K562 (cell line): ENCODE results near the gene ETHE1. TPM values are rescaled to one million over a fixed set of nuclear protein-coding genes. Genes with fewer than 3 reads are reported as not detected.
A peak's percentile ranks its signal among the peaks of the same experiment; 100 is the strongest.

Experiments used
- ASH1L ChIP-seq: fragments of 450-650 bp; IDR thresholded peaks from 2 replicates; pipeline ENCODE4 v1.6.1; 2018; ENCODE audit warnings: borderline replicate concordance, mild to moderate bottlenecking, low read depth; ENCODE audit not compliant: partially characterized antibody
- BRD9 ChIP-seq: fragments of 450-650 bp; IDR thresholded peaks from 2 replicates; pipeline ENCODE4 v1.6.1; 2018; ENCODE audit warnings: low read depth; ENCODE audit not compliant: partially characterized antibody
- NRF1 ChIP-seq, 2 experiments: fragments of 450-650 bp; IDR thresholded peaks in 1 of 2; conservative IDR thresholded peaks in 1 of 2; 2 replicates each; pipeline ENCODE4 v1.6.1; 2014; ENCODE audit warnings: mild to moderate bottlenecking in 2 of 2
- SREBF2 ChIP-seq: sonication (generic); formaldehyde crosslinking; IDR thresholded peaks from 2 replicates; pipeline ENCODE4 v1.4.0; 2020; ENCODE audit warnings: mild to moderate bottlenecking, missing genetic modification reagents
- TBP ChIP-seq: optimal IDR thresholded peaks from 2 replicates; pipeline ENCODE3; 2011; ENCODE audit warnings: low read depth, low read length, improper control_type of control experiment
- polyA plus RNA-seq, 8 experiments: library from polyadenylated mRNA; depleted of rRNA in 4 of 8; stranded (reverse) in 5 of 8; unstranded in 3 of 8; fragments of >200 nt; fragmentation: Nextera tagmentation in 2 of 8; fragmentation: Illumina TruSeq in 1 of 8; extraction: Ambion mirVana in 2 of 8; extraction: Trizol in 1 of 8; gene quantifications; 2 replicates each; pipeline versions ENCODE4 v1.2.1 to v1.2.3, GENCODE V29; 2011 to 2014; ENCODE audit warnings: inconsistent platforms in 1 of 8, missing spikeins in 1 of 8
- total RNA-seq, 7 experiments: library from RNA; depleted of rRNA in 6 of 7; stranded (reverse); fragments of >200 nt in 6 of 7; fragmentation: Illumina TruSeq in 2 of 7; extraction: Trizol in 2 of 7; gene quantifications; 2 replicates each; pipeline versions ENCODE4 v1.2.1 to v1.2.3, GENCODE V29; 2011 to 2021; ENCODE audit warnings: low replicate concordance in 1 of 7
- TF ChIP-seq, protein P1 (sequence below): IDR thresholded peaks from 2 replicates; pipeline ENCODE4 v1.6.1; 2012; ENCODE audit warnings: low read depth, low read length, improper control_type of control experiment, borderline replicate concordance
- TF ChIP-seq, protein P2 (sequence below): fragments of 450-650 bp; formaldehyde crosslinking; IDR thresholded peaks from 2 replicates; pipeline ENCODE4 v1.4.0; 2020; ENCODE audit warnings: mild to moderate bottlenecking, moderate library complexity
- TF ChIP-seq, protein P3 (sequence below): fragments of 150-350 bp; IDR thresholded peaks from 2 replicates; pipeline ENCODE4 v1.6.1; 2014; ENCODE audit warnings: low read depth, mild to moderate bottlenecking, low read length, borderline replicate concordance

The ETHE1 gene
- total and polyA plus RNA-seq, 9 of the 15 experiments (the other 6 are each of a cell fraction or from before 2014, with no cell fraction given): 2.9 to 21.0 (median 10.2) TPM

DNA sequence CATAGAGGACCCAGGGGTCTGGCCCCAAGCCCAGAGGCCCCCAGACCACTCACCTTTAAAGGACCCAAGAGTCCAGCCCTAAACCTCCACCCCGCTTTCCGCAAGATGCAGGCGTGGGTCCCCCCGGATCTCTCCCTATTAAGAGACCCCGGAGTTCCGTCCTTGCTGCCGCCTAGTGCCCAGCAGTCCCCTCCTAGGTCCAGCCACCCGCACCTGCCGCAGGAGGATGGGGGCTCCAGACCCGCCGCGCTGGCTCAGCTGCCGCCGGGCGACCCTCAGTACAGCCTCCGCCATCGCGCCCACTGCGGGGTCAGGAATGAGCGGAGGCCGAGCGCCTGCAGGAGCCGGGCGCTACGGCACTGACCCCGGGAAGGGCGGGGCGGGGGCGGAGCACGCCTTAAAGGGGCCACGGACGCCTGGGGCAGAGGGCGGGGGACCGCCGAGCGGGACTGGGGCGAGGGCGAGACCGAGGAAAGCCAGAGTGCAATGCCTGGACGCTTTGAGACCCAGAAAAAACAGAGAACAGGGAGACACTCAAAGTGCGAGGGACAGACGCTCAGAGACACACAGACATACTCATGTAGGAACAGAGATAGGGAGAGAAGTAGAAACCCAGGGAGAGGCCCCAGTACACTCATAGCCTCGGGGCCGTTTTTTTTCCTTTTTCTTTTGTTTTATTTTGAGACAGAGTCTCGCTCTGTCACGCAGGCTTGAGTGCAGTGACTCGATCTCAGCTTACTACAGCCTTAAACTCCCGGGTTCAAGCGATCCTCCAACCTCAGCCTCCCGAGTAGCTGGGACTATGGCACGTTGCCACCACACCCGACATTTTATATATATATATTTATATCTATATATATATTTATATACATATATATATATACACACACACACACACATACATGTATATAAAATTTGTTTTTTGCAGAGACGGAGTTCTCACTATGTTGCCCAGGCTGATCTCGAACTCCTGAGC is at the start of gene ETHE1 (continued):
- TF ChIP-seq, protein P1, sequence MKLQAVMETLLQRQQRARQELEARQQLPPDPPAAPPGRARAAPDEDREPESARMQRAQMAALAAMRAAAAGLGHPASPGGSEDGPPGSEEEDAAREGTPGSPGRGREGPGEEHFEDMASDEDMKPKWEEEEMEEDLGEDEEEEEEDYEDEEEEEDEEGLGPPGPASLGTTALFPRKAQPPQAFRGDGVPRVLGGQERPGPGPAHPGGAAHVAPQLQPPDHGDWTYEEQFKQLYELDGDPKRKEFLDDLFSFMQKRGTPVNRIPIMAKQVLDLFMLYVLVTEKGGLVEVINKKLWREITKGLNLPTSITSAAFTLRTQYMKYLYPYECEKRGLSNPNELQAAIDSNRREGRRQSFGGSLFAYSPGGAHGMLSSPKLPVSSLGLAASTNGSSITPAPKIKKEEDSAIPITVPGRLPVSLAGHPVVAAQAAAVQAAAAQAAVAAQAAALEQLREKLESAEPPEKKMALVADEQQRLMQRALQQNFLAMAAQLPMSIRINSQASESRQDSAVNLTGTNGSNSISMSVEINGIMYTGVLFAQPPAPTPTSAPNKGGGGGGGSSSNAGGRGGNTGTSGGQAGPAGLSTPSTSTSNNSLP: no peak
- TF ChIP-seq SREBF2: no peak
- TF ChIP-seq, protein P2, sequence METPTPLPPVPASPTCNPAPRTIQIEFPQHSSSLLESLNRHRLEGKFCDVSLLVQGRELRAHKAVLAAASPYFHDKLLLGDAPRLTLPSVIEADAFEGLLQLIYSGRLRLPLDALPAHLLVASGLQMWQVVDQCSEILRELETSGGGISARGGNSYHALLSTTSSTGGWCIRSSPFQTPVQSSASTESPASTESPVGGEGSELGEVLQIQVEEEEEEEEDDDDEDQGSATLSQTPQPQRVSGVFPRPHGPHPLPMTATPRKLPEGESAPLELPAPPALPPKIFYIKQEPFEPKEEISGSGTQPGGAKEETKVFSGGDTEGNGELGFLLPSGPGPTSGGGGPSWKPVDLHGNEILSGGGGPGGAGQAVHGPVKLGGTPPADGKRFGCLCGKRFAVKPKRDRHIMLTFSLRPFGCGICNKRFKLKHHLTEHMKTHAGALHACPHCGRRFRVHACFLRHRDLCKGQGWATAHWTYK (CRISPR knock-in tag): 0 out of 2 replicates have a peak, but pooled peaks have one; percentile 58
- TF ChIP-seq BRD9: no peak
- no peak for TF ChIP-seq ASH1L
- TF ChIP-seq, protein P3, sequence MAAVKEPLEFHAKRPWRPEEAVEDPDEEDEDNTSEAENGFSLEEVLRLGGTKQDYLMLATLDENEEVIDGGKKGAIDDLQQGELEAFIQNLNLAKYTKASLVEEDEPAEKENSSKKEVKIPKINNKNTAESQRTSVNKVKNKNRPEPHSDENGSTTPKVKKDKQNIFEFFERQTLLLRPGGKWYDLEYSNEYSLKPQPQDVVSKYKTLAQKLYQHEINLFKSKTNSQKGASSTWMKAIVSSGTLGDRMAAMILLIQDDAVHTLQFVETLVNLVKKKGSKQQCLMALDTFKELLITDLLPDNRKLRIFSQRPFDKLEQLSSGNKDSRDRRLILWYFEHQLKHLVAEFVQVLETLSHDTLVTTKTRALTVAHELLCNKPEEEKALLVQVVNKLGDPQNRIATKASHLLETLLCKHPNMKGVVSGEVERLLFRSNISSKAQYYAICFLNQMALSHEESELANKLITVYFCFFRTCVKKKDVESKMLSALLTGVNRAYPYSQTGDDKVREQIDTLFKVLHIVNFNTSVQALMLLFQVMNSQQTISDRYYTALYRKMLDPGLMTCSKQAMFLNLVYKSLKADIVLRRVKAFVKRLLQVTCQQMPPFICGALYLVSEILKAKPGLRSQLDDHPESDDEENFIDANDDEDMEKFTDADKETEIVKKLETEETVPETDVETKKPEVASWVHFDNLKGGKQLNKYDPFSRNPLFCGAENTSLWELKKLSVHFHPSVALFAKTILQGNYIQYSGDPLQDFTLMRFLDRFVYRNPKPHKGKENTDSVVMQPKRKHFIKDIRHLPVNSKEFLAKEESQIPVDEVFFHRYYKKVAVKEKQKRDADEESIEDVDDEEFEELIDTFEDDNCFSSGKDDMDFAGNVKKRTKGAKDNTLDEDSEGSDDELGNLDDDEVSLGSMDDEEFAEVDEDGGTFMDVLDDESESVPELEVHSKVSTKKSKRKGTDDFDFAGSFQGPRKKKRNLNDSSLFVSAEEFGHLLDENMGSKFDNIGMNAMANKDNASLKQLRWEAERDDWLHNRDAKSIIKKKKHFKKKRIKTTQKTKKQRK: no peak
- peak; percentile 21 to 22; a peak in 2 of 4 replicates for TF ChIP-seq NRF1 (conservative IDR thresholded peaks at IDR 0.05 in 1 of 2, IDR thresholded peaks at IDR 0.05 in 1 of 2)
- no peak for TF ChIP-seq TBP
